SK-N-SH (cell line): ENCODE data around the gene DAGLA. TPM values are rescaled to one million over a fixed set of nuclear protein-coding genes. Genes with fewer than 3 reads are reported as not detected.

Source experiments
- CTCF ChIA-PET: fragments of 300-600, 350-600 bp; formaldehyde crosslinking; extraction: SDS; loops from one replicate; lab custom pipeline; 2021; lab: Yijun Ruan, JAX
- POLR2A ChIA-PET: fragments of 350-600 bp; sonication (Branson Sonifier 250); formaldehyde crosslinking; extraction: SDS; loops from one replicate; lab custom pipeline; 2020; ENCODE audit warnings: antibody characterized with exemption, inconsistent platforms; lab: Yijun Ruan, JAX
- DNase-seq: peaks from one replicate; pipeline ENCODE4 v3.0.0; 2012
- H2AFZ ChIP-seq: fragments of 200-600 bp; sonication (generic); 2 replicates; pipeline ENCODE4 v1.8.1; 2016; ENCODE audit warnings: antibody characterized with exemption, mild to moderate bottlenecking, low read depth
- H3F3A ChIP-seq: fragments of 200-600 bp; sonication (generic); replicated peaks from 2 replicates; pipeline ENCODE3; 2016; ENCODE audit warnings: antibody characterized with exemption, mild to moderate bottlenecking; ENCODE audit not compliant: insufficient read depth
- H3K27ac ChIP-seq, 2 experiments: fragments of 200-500 bp in 1 of 2; fragments of 200-600 bp in 1 of 2; sonication (Bioruptor generic) in 1 of 2; sonication (generic), shearing (Covaris generic) in 1 of 2; 2 replicates each; pipeline versions ENCODE4 v1.5.1 to v1.6.1; 2014 to 2016; ENCODE audit warnings: low read depth in 2 of 2, inconsistent platforms in 1 of 2, low read length in 1 of 2, mild to moderate bottlenecking in 1 of 2, mixed read lengths in 1 of 2
- H3K27me3 ChIP-seq: fragments of 200-600 bp; sonication (generic), shearing (Covaris generic); 2 replicates; pipeline ENCODE4 v1.6.1; 2016; ENCODE audit warnings: mixed run types; ENCODE audit not compliant: insufficient read depth
- H3K36me3 ChIP-seq, 2 experiments: fragments of 200-500 bp in 1 of 2; fragments of 200-600 bp in 1 of 2; sonication (Bioruptor generic) in 1 of 2; sonication (generic) in 1 of 2; replicated peaks in 1 of 2; 2 replicates each; pipeline versions ENCODE3 to v1.5.1; 2014 to 2016; ENCODE audit warnings: low read length in 1 of 2, mild to moderate bottlenecking in 1 of 2; ENCODE audit not compliant: insufficient read depth in 2 of 2, control insufficient read depth in 1 of 2
- H3K4me1 ChIP-seq, 2 experiments: fragments of 200-500 bp in 1 of 2; fragments of 200-600 bp in 1 of 2; sonication (Bioruptor generic) in 1 of 2; sonication (generic), shearing (Covaris generic) in 1 of 2; 2 replicates each; pipeline versions ENCODE4 v1.5.1 to v1.6.1; 2014 to 2016; ENCODE audit warnings: low read depth in 1 of 2, low read length in 1 of 2, mixed run types in 1 of 2; ENCODE audit not compliant: insufficient read depth in 2 of 2, control insufficient read depth in 1 of 2
- H3K4me2 ChIP-seq: fragments of 200-600 bp; sonication (generic), shearing (Covaris generic); 2 replicates; pipeline ENCODE4 v1.6.1; 2017; ENCODE audit warnings: mixed run types
- H3K4me3 ChIP-seq, 2 experiments: fragments of 200-500 bp in 1 of 2; fragments of 200-600 bp in 1 of 2; sonication (Bioruptor generic) in 1 of 2; sonication (generic), shearing (Covaris generic) in 1 of 2; 2 replicates each; pipeline versions ENCODE4 v1.5.1 to v1.8.1; 2014 to 2016; ENCODE audit warnings: low read depth in 2 of 2, inconsistent platforms in 1 of 2, low read length in 1 of 2, mild to moderate bottlenecking in 1 of 2, mixed read lengths in 1 of 2, moderate library complexity in 1 of 2
- H3K79me2 ChIP-seq: fragments of 200-600 bp; sonication (generic); 2 replicates; pipeline ENCODE4 v1.8.1; 2017; ENCODE audit warnings: mild to moderate bottlenecking; ENCODE audit not compliant: insufficient read depth
- H3K9ac ChIP-seq: fragments of 200-600 bp; sonication (generic); 2 replicates; pipeline ENCODE4 v1.6.1; 2017; ENCODE audit warnings: mixed run types
- H3K9me2 ChIP-seq: fragments of 200-600 bp; sonication (generic); 2 replicates; pipeline ENCODE4 v1.6.1; 2017; ENCODE audit warnings: mixed run types
- H3K9me3 ChIP-seq: fragments of 200-600 bp; sonication (generic); 2 replicates; pipeline ENCODE4 v1.6.1; 2017; ENCODE audit warnings: mixed run types, mild to moderate bottlenecking, moderate library complexity
- H4K20me1 ChIP-seq: fragments of 200-600 bp; sonication (generic); 2 replicates; pipeline ENCODE4 v1.6.1; 2017; ENCODE audit warnings: mild to moderate bottlenecking, mixed run types; ENCODE audit not compliant: insufficient read depth
- ELF1 ChIP-seq: IDR thresholded peaks from 2 replicates; pipeline ENCODE4 v1.4.0; 2012
- FOXJ3 ChIP-seq: sonication (generic); formaldehyde crosslinking; IDR thresholded peaks from 2 replicates; pipeline ENCODE4 v1.5.1; 2020; ENCODE audit warnings: mild to moderate bottlenecking, missing genetic modification reagents
- MEF2A ChIP-seq: IDR thresholded peaks from 2 replicates; pipeline ENCODE4 v1.4.0; 2012; ENCODE audit warnings: low read depth, borderline replicate concordance
- PBX3 ChIP-seq: IDR thresholded peaks from 2 replicates; pipeline ENCODE4; 2012
- RAD21 ChIP-seq: IDR thresholded peaks from 2 replicates; pipeline ENCODE4 v1.6.1; 2012; ENCODE audit warnings: mild to moderate bottlenecking, low read length
- REST ChIP-seq: IDR thresholded peaks from 2 replicates; pipeline ENCODE4 v1.6.1; 2012; ENCODE audit warnings: mild to moderate bottlenecking, low read depth, low read length, moderate library complexity
- RXRA ChIP-seq: IDR thresholded peaks from 2 replicates; pipeline ENCODE4 v1.4.0; 2012; ENCODE audit warnings: low read depth, mild to moderate bottlenecking, borderline replicate concordance
- TAF1 ChIP-seq: IDR thresholded peaks from 2 replicates; pipeline ENCODE4 v1.6.1; 2012; ENCODE audit warnings: low read depth, mild to moderate bottlenecking, low read length, moderate library complexity, borderline replicate concordance
- TEAD4 ChIP-seq: IDR thresholded peaks from 2 replicates; pipeline ENCODE4 v1.4.0; 2012; ENCODE audit warnings: mild to moderate bottlenecking, borderline replicate concordance; ENCODE audit not compliant: insufficient read depth
- USF1 ChIP-seq: IDR thresholded peaks from 2 replicates; pipeline ENCODE4 v1.4.0; 2012; ENCODE audit warnings: low read depth, borderline replicate concordance
- YY1 ChIP-seq: IDR thresholded peaks from 2 replicates; pipeline ENCODE4 v1.4.0; 2012; ENCODE audit warnings: low read depth, mild to moderate bottlenecking
- WGBS: methylation state at CpG from one replicate; pipeline ENCODE4 v1.1.6; 2017; ENCODE audit warnings: low lambda C conversion rate; 5-methylcytosine and 5-hydroxymethylcytosine counted together
- polyA plus RNA-seq, 3 experiments: library from polyadenylated mRNA; depleted of rRNA; stranded (reverse); fragments of >200 nt; gene quantifications; 2 replicates each; pipeline ENCODE4 v1.2.3, GENCODE V29; 2012
- TF ChIP-seq, protein P1 (sequence below): fragments of 150-350 bp; IDR thresholded peaks from 2 replicates; pipeline ENCODE4 v1.6.1; 2016; ENCODE audit warnings: mild to moderate bottlenecking, low read depth, low read length
- TF ChIP-seq, protein P2 (sequence below): IDR thresholded peaks from 2 replicates; pipeline ENCODE4 v1.4.0; 2012; ENCODE audit warnings: low read depth, borderline replicate concordance

DAGLA gene
- polyA plus RNA-seq, 1 of the 3 experiments (the other 2 are of a cell fraction): 3.3 TPM

DNA sequence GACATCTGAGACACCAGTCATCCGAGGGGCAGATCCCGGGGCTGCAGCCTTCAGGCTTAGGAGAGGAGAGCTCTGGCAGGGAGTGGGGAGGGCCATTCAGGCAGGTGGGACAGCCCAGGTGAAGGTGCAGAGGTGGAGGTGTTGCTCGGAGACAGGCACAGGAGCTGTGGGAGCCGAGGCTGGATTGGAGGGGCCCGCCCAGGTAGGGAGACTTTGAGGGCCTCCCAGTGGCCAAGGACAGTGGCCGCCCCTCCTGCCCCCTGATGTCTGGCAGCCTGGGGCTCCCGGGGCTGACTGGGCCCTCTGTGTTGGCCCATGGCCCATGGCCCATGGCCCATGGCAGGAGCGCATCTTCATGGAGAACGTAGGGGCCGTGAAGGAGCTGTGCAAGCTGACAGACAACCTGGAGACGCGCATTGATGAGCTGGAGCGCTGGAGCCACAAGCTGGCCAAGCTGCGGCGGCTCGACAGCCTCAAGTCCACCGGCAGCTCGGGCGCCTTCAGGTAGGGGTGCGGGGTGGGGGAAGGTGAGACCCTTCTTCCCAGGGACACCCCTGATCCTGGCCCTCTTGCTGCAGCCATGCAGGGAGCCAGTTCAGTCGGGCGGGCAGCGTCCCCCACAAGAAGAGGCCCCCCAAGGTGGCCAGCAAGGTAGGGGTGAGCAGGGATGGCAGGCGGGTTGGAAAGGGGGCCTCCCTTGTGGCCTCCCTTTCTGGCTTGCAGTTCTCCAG is 98.9 kb downstream of the DAGLA start:
- Histone ChIP-seq H3K4me2 (no peak overlapping the region), H3K27me3 (no peaks in the 10 kb centered on the region), H3K27ac (no peak overlapping the region), H3K36me3 (peaks cover 0 to under 1% of the 10 kb centered on the region in 2 experiments), H3K9me2 (no peaks in the 10 kb centered on the region), H3F3A (no peaks in the 10 kb centered on the region), H3K4me1 (peaks cover 0 to 32% of the 10 kb centered on the region in 2 experiments; a peak in 1 of 4 replicates), H3K9ac (no peak overlapping the region), H2AFZ (no peak overlapping the region), H3K79me2 (no peaks in the 10 kb centered on the region), H4K20me1 (no peaks in the 10 kb centered on the region), H3K9me3 (no peaks in the 10 kb centered on the region), H3K4me3 (no peak overlapping the region)
- TF ChIP-seq MEF2A: no peak
- no peak for TF ChIP-seq FOXJ3
- no peak for TF ChIP-seq ELF1
- TF ChIP-seq USF1: no peak
- TF ChIP-seq, protein P1, sequence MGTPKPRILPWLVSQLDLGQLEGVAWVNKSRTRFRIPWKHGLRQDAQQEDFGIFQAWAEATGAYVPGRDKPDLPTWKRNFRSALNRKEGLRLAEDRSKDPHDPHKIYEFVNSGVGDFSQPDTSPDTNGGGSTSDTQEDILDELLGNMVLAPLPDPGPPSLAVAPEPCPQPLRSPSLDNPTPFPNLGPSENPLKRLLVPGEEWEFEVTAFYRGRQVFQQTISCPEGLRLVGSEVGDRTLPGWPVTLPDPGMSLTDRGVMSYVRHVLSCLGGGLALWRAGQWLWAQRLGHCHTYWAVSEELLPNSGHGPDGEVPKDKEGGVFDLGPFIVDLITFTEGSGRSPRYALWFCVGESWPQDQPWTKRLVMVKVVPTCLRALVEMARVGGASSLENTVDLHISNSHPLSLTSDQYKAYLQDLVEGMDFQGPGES: no peak
- no peak for TF ChIP-seq TEAD4
- TF ChIP-seq RAD21: no peak
- no peak for TF ChIP-seq REST
- no peak for TF ChIP-seq TAF1
- TF ChIP-seq YY1: no peak
- no peak for TF ChIP-seq PBX3
- TF ChIP-seq RXRA: no peak
- TF ChIP-seq, protein P2, sequence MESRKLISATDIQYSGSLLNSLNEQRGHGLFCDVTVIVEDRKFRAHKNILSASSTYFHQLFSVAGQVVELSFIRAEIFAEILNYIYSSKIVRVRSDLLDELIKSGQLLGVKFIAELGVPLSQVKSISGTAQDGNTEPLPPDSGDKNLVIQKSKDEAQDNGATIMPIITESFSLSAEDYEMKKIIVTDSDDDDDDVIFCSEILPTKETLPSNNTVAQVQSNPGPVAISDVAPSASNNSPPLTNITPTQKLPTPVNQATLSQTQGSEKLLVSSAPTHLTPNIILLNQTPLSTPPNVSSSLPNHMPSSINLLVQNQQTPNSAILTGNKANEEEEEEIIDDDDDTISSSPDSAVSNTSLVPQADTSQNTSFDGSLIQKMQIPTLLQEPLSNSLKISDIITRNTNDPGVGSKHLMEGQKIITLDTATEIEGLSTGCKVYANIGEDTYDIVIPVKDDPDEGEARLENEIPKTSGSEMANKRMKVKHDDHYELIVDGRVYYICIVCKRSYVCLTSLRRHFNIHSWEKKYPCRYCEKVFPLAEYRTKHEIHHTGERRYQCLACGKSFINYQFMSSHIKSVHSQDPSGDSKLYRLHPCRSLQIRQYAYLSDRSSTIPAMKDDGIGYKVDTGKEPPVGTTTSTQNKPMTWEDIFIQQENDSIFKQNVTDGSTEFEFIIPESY: no peak
- CTCF ChIA-PET: interaction anchor here (1.0 to 10.8 kb wide), 8 partner anchors 9 to 37 kb away, joined by 3 to 78 read pairs (median 5); partner anchors contain the start of gene MYRF
- POLR2A ChIA-PET: no interaction called here
- no peak for DNase-seq
- WGBS: 92% methylated on average over 5 of the region's 24 CpGs
